EL (cell line): ENCODE measurements around the gene ATXN1.

Experiments used
- DNase-seq: peaks from one replicate; pipeline ENCODE4 v3.0.0-alpha.2; 2016

The ATXN1 gene

DNA sequence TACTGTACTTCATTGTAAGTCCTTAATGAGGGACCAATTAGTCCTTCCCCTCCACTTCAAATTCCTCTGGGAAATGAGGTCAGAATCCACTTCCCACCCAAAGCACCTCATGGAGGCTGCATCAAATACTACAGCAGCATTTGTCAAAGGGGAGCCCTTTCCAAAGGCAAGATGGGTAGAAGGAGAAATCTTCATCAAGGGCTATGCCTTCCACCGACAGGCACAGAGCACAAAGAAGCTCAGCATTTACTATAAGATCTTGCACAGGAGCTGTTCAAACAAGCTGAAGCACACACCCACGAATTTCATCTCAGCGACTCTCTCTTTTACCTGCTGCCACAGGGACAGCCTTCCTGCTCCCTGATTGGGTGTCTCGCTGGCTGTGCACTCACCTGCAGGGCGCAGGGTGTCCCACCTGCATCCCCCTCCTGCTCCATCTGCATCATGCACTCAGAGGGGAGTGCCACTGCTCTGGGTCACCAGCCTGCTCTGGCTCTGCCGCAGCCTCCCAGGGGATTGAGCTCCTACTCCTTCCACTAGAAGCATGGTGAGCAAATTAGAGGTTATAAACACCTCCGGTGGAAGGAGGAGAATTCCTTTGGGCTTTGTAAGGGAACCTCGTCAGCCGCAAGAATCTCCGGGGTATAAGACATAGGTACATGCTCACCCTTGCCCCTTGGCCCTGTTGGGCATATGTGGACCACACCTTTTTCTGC, 164.5 kb downstream of the ATXN1 start:
- no peak for DNase-seq

DNA sequence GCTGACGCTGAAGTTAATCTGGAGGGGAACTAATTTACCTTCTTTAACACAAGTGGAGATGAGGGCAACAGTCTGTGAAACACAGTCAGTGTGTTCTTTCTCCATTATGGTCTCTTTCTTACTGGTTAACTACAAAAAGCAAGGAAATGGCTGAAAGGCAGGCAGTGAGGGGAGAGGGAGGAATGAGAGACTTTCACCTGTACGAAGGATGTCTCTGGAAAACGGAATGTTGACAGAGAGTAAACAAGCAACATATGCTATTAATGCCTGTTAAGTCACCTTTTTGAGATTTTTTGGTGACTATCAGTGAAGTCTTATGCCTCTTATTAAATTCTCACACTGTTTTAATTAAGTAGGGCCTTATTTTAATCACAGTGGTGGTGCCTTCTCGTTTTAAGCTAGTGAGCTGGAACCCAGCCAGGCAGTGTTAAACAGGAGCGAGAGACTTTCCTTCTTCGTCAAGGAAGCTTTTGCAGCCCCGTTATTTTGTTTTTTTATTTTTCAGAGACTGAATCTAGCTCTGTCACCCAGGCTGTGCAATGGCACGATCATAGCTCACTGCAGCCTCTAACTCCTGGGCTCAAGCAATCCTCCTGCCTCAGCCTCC, 165.6 kb downstream of the ATXN1 start:
- DNase-seq, result no peak

DNA sequence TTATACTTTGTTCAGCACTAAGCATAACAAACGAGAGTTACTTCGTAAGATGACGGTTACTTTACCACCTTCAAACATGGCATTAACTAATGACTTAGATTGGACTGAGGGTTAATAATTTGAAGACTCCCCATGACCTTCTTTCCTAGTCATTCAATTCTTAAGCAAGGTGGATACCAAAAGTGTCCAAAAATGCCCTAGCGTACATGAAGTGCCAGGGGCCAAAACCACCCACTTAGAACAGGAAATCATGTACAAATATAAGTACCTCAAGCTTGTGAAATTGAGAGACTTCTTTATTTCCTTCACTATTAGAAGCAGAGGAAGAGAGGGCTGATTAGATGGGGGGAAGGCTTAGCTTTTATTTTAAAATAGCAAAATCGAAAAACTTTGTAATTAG, 166.4 kb downstream of the ATXN1 start:
- DNase-seq, result no peak

DNA sequence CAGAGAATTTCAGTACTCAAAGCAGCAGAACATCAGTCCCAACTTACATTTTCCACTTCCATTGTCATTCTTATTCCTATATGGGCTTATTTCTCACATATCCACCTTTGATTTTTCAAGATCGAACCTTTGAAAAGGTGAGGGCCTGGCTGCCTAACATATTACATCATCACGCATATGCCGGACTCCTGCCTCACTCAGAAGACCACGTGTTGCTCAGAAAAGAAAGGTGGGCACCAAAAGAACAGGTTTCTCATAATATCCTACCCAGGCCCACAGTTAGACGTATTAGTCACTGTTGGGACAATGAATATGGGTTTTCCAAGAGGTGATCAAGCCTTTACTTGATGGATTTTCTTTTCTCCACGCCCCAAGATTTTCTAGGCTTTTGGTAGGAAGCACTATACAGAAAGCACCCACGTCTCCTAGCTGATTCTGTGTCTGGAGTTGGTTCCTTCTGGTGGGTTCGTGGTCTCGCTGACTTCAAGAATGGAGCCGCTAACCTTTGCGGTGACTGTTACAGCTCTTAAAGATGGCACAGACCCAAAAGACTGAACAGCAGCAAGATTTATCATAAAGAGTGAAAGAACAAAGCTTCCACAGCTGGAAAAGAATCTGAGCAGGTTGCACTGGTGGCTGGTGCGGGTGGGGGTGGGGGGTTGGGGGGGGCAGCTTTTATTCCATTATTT, 168.9 kb downstream of the ATXN1 start:
- no peak for DNase-seq

DNA sequence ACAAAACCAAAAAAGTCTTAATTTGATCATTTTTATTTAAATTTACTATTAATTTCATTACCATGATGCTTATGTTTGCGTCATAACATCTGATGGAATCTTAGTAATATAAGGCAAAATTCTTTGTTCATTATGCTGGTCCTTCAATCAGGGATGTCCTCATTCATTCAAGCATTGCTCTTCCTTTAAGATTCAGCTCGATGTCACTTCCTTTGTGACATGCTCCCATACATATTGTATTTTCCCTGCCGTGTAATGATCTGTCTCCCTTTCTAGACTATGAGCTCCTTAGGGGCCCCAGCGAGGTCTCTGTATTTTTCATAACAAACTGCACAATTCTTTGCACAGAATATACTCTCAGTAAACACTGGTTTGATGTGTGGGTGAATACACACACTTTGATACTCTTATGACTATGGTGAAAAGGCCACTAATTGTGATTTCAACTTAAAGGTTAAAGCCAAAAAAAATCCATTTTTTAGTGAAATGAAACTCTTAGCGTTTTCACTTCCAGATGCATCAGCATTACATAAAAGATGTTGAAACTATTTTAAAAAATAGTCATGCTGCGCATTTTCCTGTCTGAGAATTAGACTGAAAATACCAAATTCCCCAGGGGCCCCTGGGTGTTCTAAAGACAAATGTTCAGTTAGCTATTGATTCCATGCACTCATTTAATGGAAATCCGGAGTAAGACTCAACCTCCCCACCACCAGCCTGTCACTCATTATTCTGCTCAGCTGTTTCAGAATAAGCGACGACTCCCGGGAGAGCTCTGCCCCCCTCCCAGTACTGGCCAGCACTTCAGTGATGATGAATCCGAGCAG, 169.7 kb downstream of the ATXN1 start:
- no peak for DNase-seq

DNA sequence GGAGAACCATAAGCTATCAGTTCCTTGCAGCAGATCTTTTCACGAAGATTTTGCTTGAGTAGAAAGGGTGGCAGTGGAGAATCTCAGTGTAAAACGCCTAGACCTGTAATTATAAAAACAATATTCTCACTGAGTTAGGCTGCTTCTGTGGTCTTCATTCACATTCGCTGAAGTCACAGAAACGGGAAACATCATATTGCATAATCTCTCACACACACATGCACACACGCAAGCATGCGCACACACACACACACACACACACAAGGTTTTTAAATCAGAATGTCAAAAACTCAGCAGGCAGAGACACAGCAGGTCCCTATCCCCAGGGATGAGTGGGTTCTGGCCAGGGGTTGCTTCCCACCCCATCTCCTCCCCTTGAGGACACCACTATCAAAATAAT, 175.5 kb downstream of the ATXN1 start:
- peak; percentile 18 for DNase-seq

DNA sequence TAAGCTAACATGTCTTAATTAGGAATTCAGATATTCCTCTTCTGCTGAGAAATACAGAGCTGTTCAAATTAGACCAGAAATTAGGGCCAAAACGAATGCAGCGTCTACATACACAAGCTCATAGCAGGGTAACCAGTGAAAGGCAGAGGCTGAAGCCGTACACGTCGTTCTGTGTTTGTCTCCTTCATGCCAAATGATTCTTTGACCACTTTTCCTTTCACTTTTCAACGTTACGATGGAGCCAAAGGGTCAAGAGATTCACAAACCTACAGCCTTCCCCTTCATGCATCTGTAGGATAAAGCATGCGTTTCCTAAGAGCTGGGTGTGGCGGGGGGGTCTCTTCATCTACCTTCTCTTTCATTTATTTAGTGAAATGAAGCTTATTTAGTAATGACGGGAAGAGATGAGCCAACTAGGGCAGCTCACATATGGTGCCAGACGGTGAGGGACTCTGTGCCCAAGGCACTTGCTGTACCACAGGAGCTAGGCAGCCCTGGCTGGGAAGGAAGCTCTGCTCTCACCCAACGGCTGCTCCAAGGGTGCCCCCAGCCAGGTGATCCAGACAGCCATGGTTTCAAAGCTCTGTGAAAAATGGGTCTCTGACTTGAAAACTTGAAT, 178.0 kb downstream of the ATXN1 start:
- no peak for DNase-seq

DNA sequence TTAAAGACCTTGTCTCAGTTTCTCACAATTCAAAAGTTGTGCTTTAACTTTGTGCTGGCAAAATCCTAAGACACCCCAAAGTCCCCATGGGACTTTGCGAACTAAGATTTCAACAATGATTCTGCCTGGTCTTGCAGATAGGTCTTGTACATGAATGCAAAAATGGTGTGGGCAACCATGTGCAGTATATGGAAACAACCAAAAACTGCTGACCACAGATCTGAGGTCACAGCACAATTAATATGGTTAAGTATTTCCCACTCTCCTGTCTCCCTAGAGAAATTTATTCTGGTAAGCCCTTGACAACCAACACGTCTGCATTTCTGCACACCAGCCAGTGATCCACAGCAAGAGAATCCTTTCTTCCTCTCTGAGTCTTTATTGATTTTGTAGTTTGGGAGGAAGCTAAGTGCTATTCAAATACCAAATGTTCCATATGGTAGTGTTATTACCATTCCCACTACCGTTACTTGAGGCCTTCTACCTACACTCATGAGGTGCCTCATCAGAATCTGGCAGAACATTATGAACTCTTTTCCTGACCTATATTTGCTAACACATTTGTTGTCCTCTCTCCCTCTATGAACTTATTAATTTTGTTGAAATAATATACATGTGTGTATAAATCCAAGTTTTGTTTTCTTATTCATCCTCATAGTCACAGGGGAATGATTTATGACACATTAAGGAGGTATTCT, 178.7 kb downstream of the ATXN1 start:
- DNase-seq, result no peak

DNA sequence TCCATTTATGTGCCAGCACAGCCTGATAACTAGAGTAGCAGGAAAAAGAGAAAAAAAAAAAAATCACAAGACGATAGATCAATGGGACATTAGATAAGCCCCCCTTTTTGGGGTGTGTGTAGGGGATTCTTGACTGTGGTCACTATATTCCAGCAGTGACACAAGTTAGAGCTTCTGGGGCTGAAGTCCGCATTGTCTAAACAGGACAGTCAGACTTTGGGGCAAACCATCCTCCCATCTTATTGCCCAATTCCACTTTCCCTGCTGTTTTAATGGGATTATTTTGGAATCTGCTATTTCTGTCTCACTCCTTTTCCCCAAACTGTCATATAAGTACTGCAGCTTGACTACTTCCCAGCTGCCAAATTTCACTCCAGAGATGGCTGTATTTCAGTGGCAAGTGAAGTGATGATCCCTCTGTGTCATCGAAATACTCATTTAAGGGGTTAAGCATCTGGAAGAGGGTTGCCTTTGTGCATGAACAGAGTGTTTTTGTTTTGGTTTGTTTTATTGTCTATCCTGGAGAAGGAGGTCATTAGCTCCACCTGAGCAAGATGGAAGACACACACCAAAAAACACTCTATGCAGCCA, 182.5 kb downstream of the ATXN1 start:
- DNase-seq, result no peak

DNA sequence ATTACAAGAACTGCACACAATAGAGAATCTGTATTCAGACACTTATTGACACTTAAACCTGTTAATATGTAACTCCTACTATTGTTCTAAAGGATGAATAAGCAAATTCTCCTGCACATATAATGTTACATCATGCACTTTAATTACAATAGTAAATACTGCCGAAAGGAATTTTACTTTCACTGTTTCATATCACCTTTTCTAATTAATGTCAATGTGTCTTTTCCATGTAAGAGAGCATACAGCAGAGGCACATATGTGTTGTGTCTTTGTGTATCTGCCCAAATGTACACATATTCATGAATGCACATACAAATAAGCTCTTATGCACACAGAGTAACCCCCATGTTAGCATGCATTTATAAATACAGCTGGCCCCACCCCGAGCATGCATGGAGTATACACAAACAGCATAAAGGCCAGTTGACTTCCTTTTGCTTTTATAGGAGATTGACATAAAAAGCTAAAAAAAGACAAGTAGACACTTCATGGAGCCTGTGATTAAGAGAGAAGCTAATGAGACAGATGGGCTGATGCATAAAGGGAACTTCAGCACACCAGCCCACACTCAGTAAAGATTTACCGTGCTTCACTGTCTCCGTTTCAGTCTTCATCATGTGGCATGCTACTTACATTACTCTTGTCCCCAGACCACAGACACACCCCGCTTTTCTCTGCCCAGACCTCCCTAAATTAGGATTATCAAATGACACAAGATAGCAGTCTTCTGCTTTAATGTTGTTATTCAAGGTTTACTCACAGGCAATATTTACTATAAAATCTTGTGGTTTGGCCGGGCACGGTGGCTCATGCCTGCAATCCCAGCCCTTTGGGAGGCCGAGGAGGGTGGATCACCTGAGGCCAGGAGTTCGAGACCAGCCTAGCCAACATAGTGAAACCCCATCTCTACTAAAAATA, 184.6 kb downstream of the ATXN1 start:
- no peak for DNase-seq

DNA sequence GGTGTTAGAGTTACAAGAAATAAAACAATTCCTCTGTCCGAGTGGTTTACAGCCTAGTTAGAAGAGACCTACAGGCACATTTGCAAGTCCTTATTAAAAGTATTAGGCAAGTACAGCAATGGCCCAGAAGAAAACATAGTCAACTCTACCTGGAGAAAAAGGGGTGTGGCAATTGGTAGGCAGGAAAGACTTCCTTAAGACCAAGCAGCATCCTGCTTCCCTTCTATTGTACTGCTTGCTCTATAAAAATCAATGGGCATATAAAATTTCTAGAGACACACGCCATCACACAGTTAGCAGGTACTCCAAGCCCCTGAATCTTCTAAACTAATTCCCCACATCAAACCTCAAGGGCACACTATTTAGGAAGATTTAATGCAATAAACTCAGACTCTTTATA, 185.6 kb downstream of the ATXN1 start:
- no peak for DNase-seq

DNA sequence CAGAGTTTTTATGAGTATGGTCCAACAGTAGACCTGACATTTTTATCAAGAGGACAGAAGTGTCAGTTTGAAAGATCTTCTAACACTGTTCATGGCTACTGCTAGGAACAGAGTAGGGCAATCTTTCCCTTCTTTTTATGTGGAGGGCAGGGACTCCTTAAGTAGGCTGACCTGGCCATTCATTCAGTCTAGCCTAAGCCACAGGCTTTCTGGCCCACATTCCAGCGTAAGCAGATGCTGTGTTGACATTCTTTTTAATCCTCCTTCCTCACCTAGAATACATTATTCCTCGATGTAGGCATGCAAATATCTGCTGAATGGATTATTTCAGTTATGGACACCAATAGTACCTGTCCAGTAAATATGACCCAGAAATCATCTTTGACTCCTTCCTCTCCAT, 188.3 kb downstream of the ATXN1 start:
- no peak for DNase-seq

DNA sequence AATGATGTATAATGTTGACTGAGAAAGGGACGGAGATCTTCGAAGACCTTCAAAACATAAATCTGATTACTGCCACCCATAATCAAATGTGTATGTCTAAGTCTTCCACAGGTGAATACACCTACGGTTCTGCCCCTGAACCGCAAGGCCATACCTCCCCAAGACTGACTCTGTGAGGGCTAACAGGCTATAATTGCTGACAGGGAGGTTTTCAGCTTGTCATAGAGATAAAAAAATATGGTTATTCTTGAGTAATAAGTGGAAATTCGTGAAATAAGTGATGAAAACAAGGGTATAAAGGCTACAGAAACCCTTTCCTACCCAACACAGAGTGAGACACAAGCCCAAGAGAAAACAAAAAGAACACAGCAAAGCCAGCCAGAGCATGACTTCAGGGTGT, 188.9 kb downstream of the ATXN1 start:
- DNase-seq, result no peak

DNA sequence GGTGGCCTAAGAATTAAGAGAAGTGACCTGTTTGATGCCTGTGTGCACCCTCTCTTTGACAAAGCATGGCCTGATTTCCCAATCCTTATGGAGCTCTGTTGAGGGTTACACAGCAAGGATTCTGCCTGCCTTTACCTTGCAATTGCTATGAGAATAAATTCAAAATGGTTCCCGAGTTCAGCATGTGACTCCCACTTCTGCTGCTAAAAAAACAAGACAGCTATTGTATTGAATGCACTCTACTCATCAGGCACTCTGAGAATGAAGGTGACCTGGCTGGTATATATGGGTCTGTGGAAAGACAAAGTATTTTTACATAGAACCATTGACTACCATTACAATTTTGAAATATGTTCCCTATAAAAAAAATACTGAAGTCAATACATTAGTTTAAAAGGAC, 190.3 kb downstream of the ATXN1 start:
- DNase-seq, result no peak

DNA sequence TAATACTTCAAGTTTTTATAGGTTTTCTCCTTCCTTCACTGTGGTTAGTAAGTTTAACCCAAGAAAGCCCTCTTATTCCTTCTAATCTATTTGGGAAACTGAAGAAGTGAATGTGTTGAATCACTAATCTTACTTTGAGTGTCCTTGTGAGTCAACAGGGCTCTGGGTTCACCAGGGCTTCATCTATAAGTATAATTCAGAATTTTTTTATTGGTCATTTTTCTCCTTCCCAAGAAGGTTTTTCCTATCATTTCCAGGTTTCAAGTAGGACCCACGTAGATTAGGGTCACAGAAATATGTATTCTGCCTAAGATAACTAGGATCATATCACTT, 191.1 kb downstream of the ATXN1 start:
- DNase-seq, result no peak

DNA sequence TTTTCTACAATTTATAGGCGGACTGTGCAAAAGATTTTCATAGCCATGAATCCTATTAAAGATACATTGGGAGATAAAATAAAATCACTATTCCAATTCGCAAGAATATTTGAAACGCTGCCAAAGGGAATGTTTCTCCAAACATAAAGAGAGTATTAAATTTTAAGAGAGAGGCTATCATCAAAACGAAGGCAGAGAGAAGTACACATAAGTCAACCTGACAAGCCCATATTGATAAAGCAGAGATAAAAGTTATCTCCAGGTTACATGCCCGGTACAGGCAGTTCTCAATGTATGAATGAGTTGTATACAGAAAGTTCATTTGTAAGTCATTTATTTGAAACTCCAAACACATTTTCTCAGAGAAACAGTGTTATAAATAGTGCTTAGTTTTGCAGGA, 193.1 kb downstream of the ATXN1 start:
- no peak for DNase-seq

DNA sequence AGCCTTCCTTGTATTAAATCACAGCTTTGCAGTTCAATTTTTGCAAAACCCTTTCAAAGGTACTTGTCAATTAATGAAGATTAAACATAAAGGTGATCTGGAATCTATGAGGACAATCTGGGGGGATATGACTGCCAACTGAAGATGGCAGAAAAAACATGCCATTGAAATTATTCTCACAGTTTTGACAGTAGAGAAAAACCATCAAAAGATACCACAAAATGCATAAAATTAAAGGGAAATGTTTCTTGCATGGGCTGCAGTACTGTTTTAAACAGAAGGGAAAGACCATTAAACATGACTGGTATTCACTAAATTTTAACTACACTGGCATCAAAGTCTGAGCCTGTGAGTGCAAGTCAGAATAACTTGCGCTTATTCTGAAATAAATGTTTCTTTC, 194.2 kb downstream of the ATXN1 start:
- DNase-seq, result no peak

DNA sequence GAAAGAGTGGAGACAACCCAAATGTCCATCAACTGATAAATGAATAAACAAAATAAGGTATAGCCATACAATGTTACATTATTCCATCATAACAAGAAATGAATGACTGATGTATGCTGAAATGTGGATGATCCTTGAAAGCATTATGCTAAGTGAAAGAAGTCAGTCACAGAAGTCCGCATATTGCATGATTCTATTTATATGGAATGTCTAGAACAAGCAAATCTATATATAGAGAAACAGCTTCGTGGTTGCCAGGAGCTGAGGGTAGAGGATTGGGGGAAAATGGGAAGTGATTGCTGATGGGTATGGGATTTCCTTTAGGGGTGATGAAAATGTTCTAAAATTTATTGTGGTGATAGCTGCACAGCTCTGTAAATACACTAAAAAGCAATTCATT, 196.8 kb downstream of the ATXN1 start:
- DNase-seq, result peak; percentile 43

DNA sequence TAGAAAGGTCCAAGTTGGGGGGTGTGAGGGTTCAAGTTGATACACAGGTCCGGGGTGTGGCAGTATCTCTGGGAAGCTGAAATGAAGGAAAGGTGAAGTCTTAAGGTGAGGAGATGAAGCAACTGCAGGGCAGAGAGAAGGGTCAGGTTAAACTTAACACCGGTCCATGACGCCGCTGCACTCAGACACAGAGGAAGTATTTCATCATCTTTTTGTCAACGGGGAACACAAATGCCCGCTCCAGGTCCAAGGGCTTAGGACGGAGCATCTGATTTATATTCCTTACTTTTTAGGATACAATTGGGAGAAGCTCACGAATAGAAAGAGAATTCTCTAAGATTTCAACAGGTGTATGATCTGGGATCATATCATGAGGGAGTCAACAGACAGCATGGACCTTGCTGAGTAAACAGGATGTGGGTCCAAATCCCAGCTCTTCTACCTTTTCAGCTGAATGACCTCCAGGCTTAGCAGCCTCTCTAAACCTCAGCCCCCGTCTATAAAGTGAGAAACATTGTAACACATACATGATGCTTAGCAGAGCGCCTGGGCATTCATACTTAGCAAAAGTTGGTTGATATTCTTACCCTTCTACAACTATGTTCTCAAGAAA, 197.5 kb downstream of the ATXN1 start:
- no peak for DNase-seq

DNA sequence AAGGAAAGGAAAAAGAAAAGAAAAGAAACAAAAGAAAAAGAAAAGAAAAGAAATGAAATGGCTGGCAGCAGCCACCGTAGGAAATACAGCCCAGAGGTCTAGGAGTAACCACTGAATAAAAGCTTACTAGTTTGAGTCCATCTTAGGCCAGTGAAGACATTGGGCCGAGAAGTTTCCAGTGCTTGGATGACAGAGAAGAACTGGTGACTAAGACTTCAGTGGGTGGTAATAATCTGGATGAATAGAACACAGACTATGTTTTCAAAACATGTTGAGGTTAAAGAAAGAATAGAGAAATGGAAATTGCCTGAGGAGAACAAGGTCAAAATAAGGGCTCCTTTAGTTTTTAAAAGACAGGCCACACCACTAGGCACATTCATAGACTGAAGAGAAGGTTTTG, 198.8 kb downstream of the ATXN1 start:
- DNase-seq, result no peak

DNA sequence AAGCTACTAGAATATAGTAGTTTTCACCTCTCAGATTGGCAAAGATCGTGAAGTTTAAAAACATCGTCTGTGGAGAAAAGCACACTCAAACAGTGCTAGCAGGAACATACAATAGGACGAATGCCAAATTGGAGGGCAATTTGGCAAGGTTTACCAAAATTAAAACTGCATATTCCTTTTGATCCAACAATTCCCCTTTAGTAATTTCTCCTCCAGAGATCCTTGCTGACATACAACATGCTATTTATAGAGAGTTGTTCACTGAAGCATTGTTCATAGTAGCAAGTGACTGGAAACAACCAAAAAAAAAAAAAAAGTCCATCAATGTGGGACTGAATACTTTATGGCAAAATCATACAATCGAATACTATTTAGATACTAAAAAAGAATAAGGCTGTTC, 202.2 kb downstream of the ATXN1 start:
- no peak for DNase-seq
